ENCODE measurements around the gene LRRC46. TPM values are rescaled to one million over a fixed set of nuclear protein-coding genes. Genes with fewer than 3 reads are reported as not detected.
A peak's percentile ranks its signal among the peaks of the same experiment; 100 is the strongest.

The LRRC46 gene
- total and polyA plus RNA-seq, 2 donors (not counting 1 experiment from before 2014, with no cell fraction given) = 0.69 to 2.4 TPM

- Histone ChIP-seq H2AFZ (ENCODE audit: insufficient read depth, low read depth, low read length, poor library complexity, severe bottlenecking) (no peak overlapping the region), H3K4me2 (replicated peaks; ENCODE audit: low read depth, low read length, poor library complexity, severe bottlenecking) (peak overlapping the region; percentile 48), H4K20me1 (ENCODE audit: control insufficient read depth, insufficient read depth, low read length, poor library complexity, severe bottlenecking) (no peaks in the 10 kb centered on the region), H3K9ac (ENCODE audit: low read length) (no peak overlapping the region), H3K9me3 (ENCODE audit: control extremely low read depth in 1 of 3, control insufficient read depth in 2 of 3, insufficient read depth in 1 of 3, low read length in 2 of 3) (peaks cover 0 to 13% (median 0%) of the 10 kb centered on the region in 3 donors), H3K4me1 (ENCODE audit: control insufficient read depth in 2 of 2, insufficient read depth in 2 of 2, low read length in 2 of 2) (peaks cover 36 to 47% of the 10 kb centered on the region in 2 donors), H3K36me3 (replicated peaks in 1 of 2; ENCODE audit: control extremely low read depth in 1 of 2, control insufficient read depth in 1 of 2, extremely low read depth in 1 of 2, insufficient read depth in 2 of 2, low read length in 1 of 2) (no peaks in the 10 kb centered on the region), H3K79me2 (ENCODE audit: control insufficient read depth, insufficient read depth, low read length) (no peaks in the 10 kb centered on the region), H3K27me3 (replicated peaks in 1 of 4; ENCODE audit: control extremely low read depth in 1 of 4, control insufficient read depth in 3 of 4, insufficient read depth in 4 of 4, low read length in 3 of 4) (peaks cover 0 to 86% (median 58%) of the 10 kb centered on the region in 4 experiments), H3K4me3 (ENCODE audit: control extremely low read depth in 1 of 5, extremely low read depth in 1 of 5, insufficient read depth in 1 of 5, low read depth in 2 of 5, low read length in 4 of 5) (no peak overlapping the region), H3K27ac (ENCODE audit: low read length in 2 of 2) (no peak overlapping the region)
- TF ChIP-seq EZH2 (IDR thresholded peaks at IDR 0.05; ENCODE audit: borderline replicate concordance, insufficient read depth, low read depth, low read length, poor library complexity, severe bottlenecking) = no peak
- TF ChIP-seq CTCF (IDR thresholded peaks at IDR 0.05) = peak; percentile 40
- CTCF ChIA-PET = interaction anchor here (1.3 to 19.9 kb wide), 2 partner anchors 41 to 123 kb away, joined by 3 to 436 read pairs; partner anchors contain the start of genes CDK5RAP3 and SP2
- no peak overlapping the region for H3K27ac Mint-ChIP-seq
- H3K9me3 Mint-ChIP-seq (ENCODE audit: insufficient read depth) = no peaks in the 10 kb centered on the region
- DNase-seq (peak; percentile 46), ATAC-seq (ENCODE audit: low read depth) (no peak)
- POLR2A ChIA-PET = no interaction called here
- WGBS (ENCODE audit: insufficient coverage) = 37% methylated on average over 71 of the region's 71 CpGs
- intact Hi-C loops (cut with micrococcal nuclease) = no loop called here
- no peak overlapping the region for H3K4me3 Mint-ChIP-seq
- peaks cover 65% of the 10 kb centered on the region for H3K27me3 Mint-ChIP-seq
- H3K4me1 Mint-ChIP-seq = peaks cover 27% of the 10 kb centered on the region
Observed at GRCh38 chr17:47847341-47848197, 16.1 kb downstream of the LRRC46 start.

GRCh38 chr17:47848198-47848513 lies 16.7 kb downstream of the LRRC46 start:
- H3K27me3 Mint-ChIP-seq = peaks cover 69% of the 10 kb centered on the region
- H3K9ac ChIP-seq (ENCODE audit: low read length) = no peak overlapping the region
- WGBS (ENCODE audit: insufficient coverage) = 83% methylated on average over 20 of the region's 23 CpGs
- peaks cover 24% of the 10 kb centered on the region for H3K4me1 Mint-ChIP-seq
- no peak overlapping the region for H3K4me3 ChIP-seq (ENCODE audit: control extremely low read depth in 1 of 5, extremely low read depth in 1 of 5, insufficient read depth in 1 of 5, low read depth in 2 of 5, low read length in 4 of 5)
- peaks cover 0 to 92% (median 63%) of the 10 kb centered on the region in 4 experiments for H3K27me3 ChIP-seq (replicated peaks in 1 of 4; ENCODE audit: control extremely low read depth in 1 of 4, control insufficient read depth in 3 of 4, insufficient read depth in 4 of 4, low read length in 3 of 4)
- H3K9me3 ChIP-seq (ENCODE audit: control extremely low read depth in 1 of 3, control insufficient read depth in 2 of 3, insufficient read depth in 1 of 3, low read length in 2 of 3) = peaks cover 0 to 13% (median 0%) of the 10 kb centered on the region in 3 donors
- peaks cover 36 to 48% of the 10 kb centered on the region in 2 donors for H3K4me1 ChIP-seq (ENCODE audit: control insufficient read depth in 2 of 2, insufficient read depth in 2 of 2, low read length in 2 of 2)
- H3K36me3 ChIP-seq (replicated peaks in 1 of 2; ENCODE audit: control extremely low read depth in 1 of 2, control insufficient read depth in 1 of 2, extremely low read depth in 1 of 2, insufficient read depth in 2 of 2, low read length in 1 of 2) = no peaks in the 10 kb centered on the region
- H3K27ac Mint-ChIP-seq = no peak overlapping the region
- TF ChIP-seq EZH2 (IDR thresholded peaks at IDR 0.05; ENCODE audit: borderline replicate concordance, insufficient read depth, low read depth, low read length, poor library complexity, severe bottlenecking) (no peak), CTCF (IDR thresholded peaks at IDR 0.05) (no peak)
- no peak overlapping the region for H3K4me2 ChIP-seq (replicated peaks; ENCODE audit: low read depth, low read length, poor library complexity, severe bottlenecking)
- no peak overlapping the region for H2AFZ ChIP-seq (ENCODE audit: insufficient read depth, low read depth, low read length, poor library complexity, severe bottlenecking)
- no peaks in the 10 kb centered on the region for H3K9me3 Mint-ChIP-seq (ENCODE audit: insufficient read depth)
- DNase-seq (no peak), ATAC-seq (ENCODE audit: low read depth) (no peak)
- intact Hi-C loops (cut with micrococcal nuclease) = no loop called here
- no peak overlapping the region for H3K4me3 Mint-ChIP-seq
- H3K27ac ChIP-seq (ENCODE audit: low read length in 2 of 2) = no peak overlapping the region
- H3K79me2 ChIP-seq (ENCODE audit: control insufficient read depth, insufficient read depth, low read length) = no peaks in the 10 kb centered on the region
- CTCF ChIA-PET = interaction anchor here (1.3 to 19.9 kb wide), 3 partner anchors 40 to 130 kb away, joined by 3 to 436 read pairs (median 5); partner anchors contain the start of genes CDK5RAP3 and SP2
- POLR2A ChIA-PET = no interaction called here
- H4K20me1 ChIP-seq (ENCODE audit: control insufficient read depth, insufficient read depth, low read length, poor library complexity, severe bottlenecking) = no peaks in the 10 kb centered on the region
